Chondrocyte (in vitro differentiated cells): ENCODE measurements around the gene COPS3. TPM values are rescaled to one million over a fixed set of nuclear protein-coding genes. Genes with fewer than 3 reads are reported as not detected.
A peak's percentile ranks its signal among the peaks of the same experiment; 100 is the strongest.

ENCODE experiments used
- DNase-seq: peaks from one replicate; pipeline ENCODE4 v3.0.0; 2021; ENCODE audit warnings: mixed read lengths, low spot score
- H3K27ac Mint-ChIP-seq: one replicate; pipeline ENCODE4 v1.8.0; 2021; ENCODE audit warnings: mild to moderate bottlenecking, moderate library complexity, mixed read lengths; ENCODE audit not compliant: unreplicated experiment
- H3K27me3 Mint-ChIP-seq: 2 replicates; pipeline ENCODE4 v1.8.0; 2021; ENCODE audit warnings: low read depth, mixed read lengths
- H3K36me3 Mint-ChIP-seq: 2 replicates; pipeline ENCODE4 v1.8.0; 2021; ENCODE audit warnings: low read depth, mixed read lengths
- H3K4me1 Mint-ChIP-seq: 2 replicates; pipeline ENCODE4 v1.8.0; 2021; ENCODE audit warnings: low read depth, mild to moderate bottlenecking, mixed read lengths
- H3K4me3 Mint-ChIP-seq: one replicate; pipeline ENCODE4 v1.8.0; 2021; ENCODE audit warnings: mild to moderate bottlenecking, moderate library complexity, mixed read lengths; ENCODE audit not compliant: unreplicated experiment
- H3K9me3 Mint-ChIP-seq: 2 replicates; pipeline ENCODE4 v1.8.0; 2021; ENCODE audit warnings: low read depth, mixed read lengths
- total RNA-seq: library from RNA; stranded (reverse); gene quantifications from 3 replicates; pipeline ENCODE4 v1.2.1, GENCODE V29; 2021
- TF ChIP-seq, protein P1 (sequence below): fragments of 200-600 bp; sonication (generic); IDR thresholded peaks from 2 replicates; pipeline ENCODE4 v1.5.0; 2021; ENCODE audit warnings: antibody characterized with exemption, mild to moderate bottlenecking, moderate library complexity

Gene COPS3
- total RNA-seq, 1 donor from 2014 or later, result 50.9 TPM

- DNase-seq, result no peak
- H3K36me3 Mint-ChIP-seq, result peaks cover 28% of the 10 kb centered on the region
- TF ChIP-seq, protein P1, sequence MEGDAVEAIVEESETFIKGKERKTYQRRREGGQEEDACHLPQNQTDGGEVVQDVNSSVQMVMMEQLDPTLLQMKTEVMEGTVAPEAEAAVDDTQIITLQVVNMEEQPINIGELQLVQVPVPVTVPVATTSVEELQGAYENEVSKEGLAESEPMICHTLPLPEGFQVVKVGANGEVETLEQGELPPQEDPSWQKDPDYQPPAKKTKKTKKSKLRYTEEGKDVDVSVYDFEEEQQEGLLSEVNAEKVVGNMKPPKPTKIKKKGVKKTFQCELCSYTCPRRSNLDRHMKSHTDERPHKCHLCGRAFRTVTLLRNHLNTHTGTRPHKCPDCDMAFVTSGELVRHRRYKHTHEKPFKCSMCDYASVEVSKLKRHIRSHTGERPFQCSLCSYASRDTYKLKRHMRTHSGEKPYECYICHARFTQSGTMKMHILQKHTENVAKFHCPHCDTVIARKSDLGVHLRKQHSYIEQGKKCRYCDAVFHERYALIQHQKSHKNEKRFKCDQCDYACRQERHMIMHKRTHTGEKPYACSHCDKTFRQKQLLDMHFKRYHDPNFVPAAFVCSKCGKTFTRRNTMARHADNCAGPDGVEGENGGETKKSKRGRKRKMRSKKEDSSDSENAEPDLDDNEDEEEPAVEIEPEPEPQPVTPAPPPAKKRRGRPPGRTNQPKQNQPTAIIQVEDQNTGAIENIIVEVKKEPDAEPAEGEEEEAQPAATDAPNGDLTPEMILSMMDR, result no peak
- no peak overlapping the region for H3K27ac Mint-ChIP-seq
- H3K27me3 Mint-ChIP-seq, result no peaks in the 10 kb centered on the region
- H3K9me3 Mint-ChIP-seq, result no peaks in the 10 kb centered on the region
- H3K4me1 Mint-ChIP-seq, result no peaks in the 10 kb centered on the region
- H3K4me3 Mint-ChIP-seq, result no peak overlapping the region
These were observed 28.8 kb downstream of the COPS3 start for GRCh38 chr17:17252149-17252661.

GRCh38 chr17:17246879-17247278 is 34.2 kb downstream of the COPS3 start:
- TF ChIP-seq, protein P1, result no peak
- H3K27ac Mint-ChIP-seq, result no peak overlapping the region
- H3K4me1 Mint-ChIP-seq, result no peaks in the 10 kb centered on the region
- no peaks in the 10 kb centered on the region for H3K9me3 Mint-ChIP-seq
- H3K27me3 Mint-ChIP-seq, result no peaks in the 10 kb centered on the region
- no peak for DNase-seq
- H3K4me3 Mint-ChIP-seq, result no peak overlapping the region
- peaks cover 16% of the 10 kb centered on the region for H3K36me3 Mint-ChIP-seq

- Mint-ChIP-seq H3K27me3 (no peaks in the 10 kb centered on the region), H3K27ac (no peak overlapping the region), H3K9me3 (no peaks in the 10 kb centered on the region), H3K4me1 (peaks cover 9% of the 10 kb centered on the region), H3K4me3 (no peak overlapping the region), H3K36me3 (peaks cover 11% of the 10 kb centered on the region)
- peak; percentile 12 for DNase-seq
- TF ChIP-seq, protein P1, result no peak
These were observed 37.9 kb downstream of the COPS3 start for GRCh38 chr17:17243163-17243562.

- H3K36me3 Mint-ChIP-seq, result peaks cover 8% of the 10 kb centered on the region
- peaks cover 11% of the 10 kb centered on the region for H3K4me1 Mint-ChIP-seq
- H3K4me3 Mint-ChIP-seq, result no peak overlapping the region
These were observed 38.8 kb downstream of the COPS3 start for GRCh38 chr17:17242246-17242645.

DNA sequence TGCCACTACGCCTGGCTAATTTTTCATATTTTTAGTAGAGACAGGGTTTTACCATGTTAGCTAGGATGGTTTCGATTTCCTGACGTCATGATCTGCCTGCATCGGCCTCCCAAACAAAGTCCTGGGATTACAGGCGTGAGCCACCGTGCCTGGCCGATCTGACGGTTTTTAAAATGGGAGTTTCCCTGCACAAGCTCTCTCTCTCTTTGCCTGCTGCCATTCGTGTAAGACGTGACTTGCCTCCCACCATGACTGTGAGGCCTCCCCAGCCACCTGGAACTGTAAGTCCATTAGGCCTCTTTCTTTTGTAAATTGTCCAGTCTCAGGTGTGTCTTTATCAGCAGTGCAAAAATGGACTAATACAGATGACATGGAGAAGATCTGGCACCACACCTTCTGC is 39.4 kb downstream of the COPS3 start:
- Mint-ChIP-seq H3K4me1 (peaks cover 11% of the 10 kb centered on the region), H3K27ac (no peak overlapping the region), H3K27me3 (no peaks in the 10 kb centered on the region), H3K36me3 (peaks cover 2% of the 10 kb centered on the region), H3K9me3 (no peaks in the 10 kb centered on the region), H3K4me3 (no peak overlapping the region)
- peak; percentile 20 for DNase-seq
- TF ChIP-seq, protein P1, result no peak

More at GRCh38 chr17:17242246-17242645, 38.8 kb downstream of the COPS3 start:
- H3K27ac Mint-ChIP-seq, result no peak overlapping the region
- H3K27me3 Mint-ChIP-seq, result no peaks in the 10 kb centered on the region
- H3K9me3 Mint-ChIP-seq, result no peaks in the 10 kb centered on the region
- peak; percentile 77 for DNase-seq
- TF ChIP-seq, protein P1, result no peak
